Measurements from ENCODE around the gene ASTN2.

Gene ASTN2

GRCh38 chr9:117368684-117369230, 46.1 kb downstream of the ASTN2 start:
- no peak for DNase-seq (ENCODE audit: low read depth in 2 of 2)

DNA sequence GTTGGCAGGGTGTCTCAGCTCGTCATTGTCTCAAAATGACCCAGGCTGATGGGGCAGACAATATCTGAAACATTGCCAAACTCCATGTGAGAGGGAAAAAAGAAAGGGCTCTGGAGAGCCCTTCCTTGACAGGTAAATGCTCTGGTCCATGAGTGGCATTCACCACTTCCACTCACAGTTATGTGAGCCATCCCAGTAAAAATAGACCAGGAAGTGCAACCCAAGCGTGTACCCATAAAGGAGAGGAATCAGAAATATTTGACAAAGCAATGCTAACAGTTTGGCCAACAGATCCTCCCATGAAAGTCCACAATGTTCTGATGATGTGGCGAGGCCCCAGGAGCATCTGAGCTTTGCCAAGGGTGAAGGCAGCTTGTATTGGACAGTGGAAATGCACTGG, 49.4 kb downstream of the ASTN2 start:
- DNase-seq (ENCODE audit: low read depth in 2 of 2): no peak

GRCh38 chr9:117363006-117363405, 51.9 kb downstream of the ASTN2 start:
- DNase-seq (ENCODE audit: low read depth in 2 of 2): no peak

- no peak for DNase-seq (ENCODE audit: low read depth in 2 of 2)
Measured at GRCh38 chr9:117359910-117360309, 54.9 kb downstream of the ASTN2 start.

GRCh38 chr9:117355542-117355941, 59.3 kb downstream of the ASTN2 start:
- no peak for DNase-seq (ENCODE audit: low read depth in 2 of 2)

DNA sequence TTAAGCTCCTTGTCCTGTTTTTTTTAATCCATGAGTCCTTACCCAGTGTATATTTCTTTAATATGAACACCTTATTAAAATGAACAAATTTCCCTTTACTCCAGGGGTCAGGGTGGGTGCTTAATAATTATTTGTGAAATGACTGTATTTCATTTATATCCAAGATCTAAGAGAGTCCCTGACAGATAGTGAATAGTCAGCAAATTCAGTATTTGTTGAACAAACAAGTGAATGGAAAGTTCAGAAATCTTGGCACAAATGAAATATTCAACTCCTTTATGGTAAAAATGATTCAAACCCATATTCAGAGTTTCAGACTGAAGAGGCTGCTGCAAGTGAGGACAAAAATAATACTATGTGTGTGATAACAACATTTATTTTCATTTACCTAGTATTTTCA, 59.9 kb downstream of the ASTN2 start:
- DNase-seq (ENCODE audit: low read depth in 2 of 2): no peak

GRCh38 chr9:117354244-117354847, 60.5 kb downstream of the ASTN2 start:
- no peak for DNase-seq (ENCODE audit: low read depth in 2 of 2)

DNA sequence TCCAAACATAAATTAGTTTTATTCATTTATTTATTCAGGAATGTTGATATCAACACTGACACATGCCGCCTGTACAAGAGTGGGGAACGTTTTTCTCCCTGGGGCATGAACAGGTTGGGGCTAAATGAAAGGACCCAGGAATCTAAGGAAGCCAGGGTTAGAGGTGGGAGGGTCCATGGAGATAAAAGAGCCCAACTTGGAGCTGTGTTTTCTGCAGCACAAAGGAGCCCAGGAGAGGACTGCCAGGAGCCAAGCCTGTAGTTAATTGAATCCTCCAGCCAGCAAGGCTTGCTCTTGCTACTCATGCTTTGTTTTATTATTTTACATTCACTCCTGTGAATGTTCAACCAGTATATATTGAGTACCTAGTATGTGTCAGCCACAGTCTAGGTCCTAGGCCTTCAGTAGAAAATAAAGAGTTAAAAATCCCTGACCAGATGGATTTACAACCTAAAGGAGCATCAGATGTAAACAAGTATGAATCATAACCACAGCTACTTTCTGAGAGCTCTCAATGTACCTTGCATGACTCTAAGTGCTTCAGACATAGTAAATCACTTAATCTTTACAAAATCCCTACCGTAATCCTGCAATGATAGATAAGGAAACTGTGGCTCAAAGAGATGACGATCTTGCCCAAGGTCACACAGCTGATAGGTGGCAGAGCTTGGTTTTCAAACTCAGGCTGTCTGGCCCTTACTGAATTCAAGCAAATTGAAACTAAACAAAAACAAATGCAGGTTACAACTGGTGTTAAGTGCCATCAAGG, 69.8 kb downstream of the ASTN2 start:
- no peak for DNase-seq (ENCODE audit: low read depth in 2 of 2)

- no peak for DNase-seq (ENCODE audit: low read depth in 2 of 2)
Measured at GRCh38 chr9:117343427-117343826, 71.4 kb downstream of the ASTN2 start.

DNA sequence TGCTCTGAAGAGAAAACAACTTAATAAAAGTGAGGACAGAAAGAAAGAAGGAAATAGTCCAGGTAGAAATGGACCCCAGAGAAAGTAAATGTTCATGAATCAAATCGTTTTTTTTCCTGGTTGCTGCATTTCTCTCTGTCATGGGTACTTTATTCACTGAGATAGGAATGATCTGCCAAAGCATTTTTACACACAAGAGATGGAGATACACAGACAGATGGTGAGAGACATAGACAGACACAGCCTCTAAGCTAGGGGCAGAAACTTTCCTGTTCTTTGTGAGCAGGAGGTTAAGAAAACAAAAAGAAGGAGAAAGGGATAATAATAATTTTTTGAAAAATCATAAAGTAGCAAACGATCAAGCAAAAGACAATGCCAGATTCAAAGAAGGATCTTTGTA, 73.7 kb downstream of the ASTN2 start:
- no peak for DNase-seq (ENCODE audit: low read depth in 2 of 2)

DNA sequence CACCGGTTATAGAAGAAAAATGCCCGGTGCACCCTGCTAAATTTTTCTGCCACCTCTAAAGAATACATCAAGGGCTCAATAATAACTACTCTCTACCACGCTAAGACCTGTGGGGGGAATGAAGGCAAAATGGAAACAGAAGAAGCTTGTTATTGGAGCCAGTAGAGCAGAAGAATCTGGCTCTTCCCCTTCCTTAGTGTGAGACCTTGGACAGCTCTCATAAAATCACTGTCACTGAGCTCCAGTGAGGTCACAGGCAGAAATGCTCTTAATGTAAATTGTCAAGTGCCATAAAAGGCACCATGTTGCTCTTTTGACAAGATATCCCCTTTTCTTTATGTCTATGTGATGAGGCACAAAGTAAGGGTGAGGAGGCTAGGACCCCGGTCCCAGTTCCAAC, 74.4 kb downstream of the ASTN2 start:
- no peak for DNase-seq (ENCODE audit: low read depth in 2 of 2)

- DNase-seq (ENCODE audit: low read depth in 2 of 2): no peak
Measured at GRCh38 chr9:117335837-117336433, 78.9 kb downstream of the ASTN2 start.

- DNase-seq (ENCODE audit: low read depth in 2 of 2): no peak
Measured at GRCh38 chr9:117334101-117334500, 80.8 kb downstream of the ASTN2 start.

- no peak for DNase-seq (ENCODE audit: low read depth in 2 of 2)
Measured at GRCh38 chr9:117325831-117326230, 89.0 kb downstream of the ASTN2 start.

DNA sequence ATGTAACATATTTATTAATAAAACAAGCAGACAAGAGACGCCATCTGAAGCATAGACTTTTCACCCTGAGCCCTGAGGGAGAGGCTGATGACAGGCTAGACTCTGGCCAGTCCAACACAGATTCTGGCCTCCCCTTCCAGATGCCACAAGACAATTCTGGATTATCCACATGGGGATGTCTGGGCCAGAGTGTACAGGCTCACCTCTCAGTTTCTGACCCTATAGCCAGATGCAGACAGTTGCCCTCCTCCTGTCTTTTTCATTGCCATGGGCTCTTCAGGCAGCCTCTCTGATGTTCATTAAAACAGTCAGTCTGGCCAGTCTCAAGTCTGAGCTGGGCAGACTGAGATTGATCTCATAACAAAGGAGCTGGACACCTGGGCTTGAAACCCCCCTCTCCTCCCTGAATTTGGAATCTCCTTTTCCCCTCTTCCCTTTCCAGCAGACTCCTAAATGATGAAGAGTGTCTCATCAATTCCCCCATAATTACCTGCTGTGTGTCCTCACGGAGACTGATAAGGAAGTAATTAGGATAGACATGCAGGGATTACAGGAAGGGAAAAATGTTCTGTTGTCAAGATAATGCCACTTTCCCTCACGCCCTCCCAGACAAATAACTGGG, 89.6 kb downstream of the ASTN2 start:
- no peak for DNase-seq (ENCODE audit: low read depth in 2 of 2)

- DNase-seq (ENCODE audit: low read depth in 2 of 2): no peak
Measured at GRCh38 chr9:117323390-117323789, 91.5 kb downstream of the ASTN2 start.

GRCh38 chr9:117317192-117317591, 97.7 kb downstream of the ASTN2 start:
- DNase-seq (ENCODE audit: low read depth in 2 of 2): no peak

DNA sequence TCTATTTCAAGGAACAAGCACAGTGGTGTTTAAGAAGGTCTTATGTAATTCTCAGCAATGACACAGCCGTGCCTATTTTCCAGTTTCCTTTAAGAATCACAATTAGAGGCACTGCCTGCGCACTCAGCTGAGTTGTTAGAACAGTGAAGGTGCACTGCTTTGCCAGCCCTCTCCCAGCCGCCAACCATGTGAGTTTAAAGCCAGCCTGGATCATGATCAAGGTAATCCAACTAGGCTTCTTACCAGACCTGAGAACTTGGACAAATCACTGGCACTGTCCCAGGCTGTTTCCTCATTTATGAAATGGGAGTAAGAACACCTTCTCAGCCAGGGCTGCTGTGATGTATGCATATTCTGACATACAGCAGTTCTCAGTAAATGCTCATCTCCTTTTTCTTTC, 99.6 kb downstream of the ASTN2 start:
- no peak for DNase-seq (ENCODE audit: low read depth in 2 of 2)

- DNase-seq (ENCODE audit: low read depth in 2 of 2): no peak
Measured at GRCh38 chr9:117313989-117314388, 100.9 kb downstream of the ASTN2 start.

DNA sequence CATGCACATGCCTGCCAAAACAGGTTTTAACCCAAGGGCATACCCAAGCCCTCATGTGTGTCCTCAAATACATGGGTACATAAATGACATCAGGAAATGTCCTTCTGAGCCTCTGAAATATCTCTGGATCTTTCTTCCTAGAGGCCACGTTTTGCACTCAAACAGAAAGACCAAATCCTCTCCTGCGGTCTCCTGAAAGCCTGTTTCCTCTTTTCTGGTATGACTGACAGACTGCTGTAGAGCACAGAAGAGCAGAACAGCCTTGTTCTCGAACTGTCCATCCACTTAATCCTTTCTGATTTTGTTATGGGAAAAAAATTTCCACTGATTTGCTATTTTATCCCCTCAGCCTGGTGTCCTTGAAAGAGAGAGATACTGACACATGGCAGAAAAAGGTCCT, 107.2 kb downstream of the ASTN2 start:
- no peak for DNase-seq (ENCODE audit: low read depth in 2 of 2)

DNA sequence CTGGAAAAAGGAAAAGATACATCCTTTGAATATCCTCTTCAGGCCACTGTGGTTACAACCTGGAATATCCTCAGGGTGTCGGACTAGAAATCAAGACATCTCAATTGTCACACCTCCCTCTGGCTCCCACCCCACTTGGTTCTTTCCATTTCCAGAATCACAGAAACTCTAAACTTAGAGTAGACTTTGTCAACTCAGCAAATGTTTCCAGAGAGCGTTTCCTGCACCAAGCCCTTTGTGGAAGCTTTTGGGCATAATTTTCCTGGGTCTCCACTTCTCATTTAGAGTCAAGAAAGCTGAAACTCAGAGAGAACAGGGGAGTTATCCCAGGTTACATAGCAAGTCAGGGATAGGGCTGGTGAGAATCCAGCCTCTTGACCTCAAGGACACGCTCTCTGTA, 108.8 kb downstream of the ASTN2 start:
- no peak for DNase-seq (ENCODE audit: low read depth in 2 of 2)

DNA sequence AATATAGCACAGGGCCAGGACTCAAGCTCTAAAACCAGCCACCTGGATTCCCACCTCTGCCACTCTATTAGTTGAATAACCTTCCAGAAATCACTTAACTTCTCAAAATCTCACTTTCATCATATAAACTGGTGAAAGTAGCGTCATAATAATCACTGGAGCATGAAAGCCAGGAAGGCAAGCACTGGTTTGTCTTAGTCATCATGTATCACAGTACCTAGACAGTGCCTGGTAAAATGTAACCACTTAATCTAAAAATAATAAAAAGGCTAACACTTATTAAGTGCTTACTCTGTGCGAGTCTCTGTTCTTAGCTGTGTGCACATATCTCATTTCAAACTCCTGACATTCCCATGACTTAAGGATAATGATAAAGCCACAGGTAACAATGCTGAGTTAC, 109.4 kb downstream of the ASTN2 start:
- no peak for DNase-seq (ENCODE audit: low read depth in 2 of 2)

GRCh38 chr9:117304549-117304948, 110.3 kb downstream of the ASTN2 start:
- no peak for DNase-seq (ENCODE audit: low read depth in 2 of 2)
